Activated naive CD8-positive, alpha-beta T cell treated with anti-CD3 and anti-CD28 coated beads, Interleukin-2, amount 10 ng/mL, durations not matched to agents 7 days and 5 days (primary cell): ENCODE data around the gene THAP2. TPM values are rescaled to one million over a fixed set of nuclear protein-coding genes. Genes with fewer than 3 reads are reported as not detected.
A peak's percentile ranks its signal among the peaks of the same experiment; 100 is the strongest.

ENCODE experiments used
- ATAC-seq: fragments of 150-1000 bp; cut with Tn5 transposase; one replicate; pipeline ENCODE4 v1.10.0; 2021; ENCODE audit warnings: low read depth, moderate library complexity
- POLR2A ChIA-PET: fragments of 350-600 bp; sonication (Branson Sonifier 250); formaldehyde crosslinking; loops from one replicate; lab custom pipeline; 2021; ENCODE audit warnings: antibody characterized with exemption; lab: Charles Lee
- DNase-seq: peaks from one replicate; pipeline ENCODE4 v3.0.0; 2021
- H3K27ac Mint-ChIP-seq: one replicate; pipeline ENCODE4 v1.8.0; 2022; ENCODE audit warnings: mild to moderate bottlenecking, mixed read lengths
- H3K27me3 Mint-ChIP-seq: one replicate; pipeline ENCODE4 v1.8.0; 2022; ENCODE audit warnings: mild to moderate bottlenecking, moderate library complexity, mixed read lengths
- H3K36me3 Mint-ChIP-seq: one replicate; pipeline ENCODE4 v1.8.0; 2021; ENCODE audit warnings: mild to moderate bottlenecking, mixed read lengths
- H3K4me1 Mint-ChIP-seq: one replicate; pipeline ENCODE4 v1.8.0; 2021; ENCODE audit warnings: mixed read lengths
- H3K4me3 Mint-ChIP-seq: one replicate; pipeline ENCODE4 v1.8.0; 2022; ENCODE audit warnings: mild to moderate bottlenecking, moderate library complexity, mixed read lengths
- H3K9me3 Mint-ChIP-seq: one replicate; pipeline ENCODE4 v1.8.0; 2021; ENCODE audit warnings: mixed read lengths
- total RNA-seq, 2 experiments: library from RNA; stranded (reverse); gene quantifications; one replicate each; pipeline ENCODE4 v1.2.3, GENCODE V29; 2021

The THAP2 gene
- total RNA-seq: 1 to 10 TPM; 5.7 to 8.4 TPM

- H3K36me3 Mint-ChIP-seq: peaks cover 17% of the 10 kb centered on the region
Measured at GRCh38 chr12:71663561-71664410, at the start of gene THAP2, which contains the start of gene ZFC3H1. TSS of gene THAP2 (plus strand) at chr12:71664301. CDS start at chr12:71664510, 209 bp downstream. TSS of gene ZFC3H1 (minus strand) at chr12:71663848. CDS start at chr12:71663610, 238 bp downstream.

GRCh38 chr12:71621938-71622337 is 42.2 kb upstream of the THAP2 start:
- DNase-seq: no peak
- Mint-ChIP-seq H3K27ac (no peak overlapping the region), H3K9me3 (no peaks in the 10 kb centered on the region), H3K27me3 (no peaks in the 10 kb centered on the region), H3K4me1 (peaks cover 23% of the 10 kb centered on the region), H3K36me3 (peaks cover 45% of the 10 kb centered on the region), H3K4me3 (no peak overlapping the region)
- POLR2A ChIA-PET: no interaction called here
- no peak for ATAC-seq

More at GRCh38 chr12:71663561-71664410, at the start of gene THAP2, which contains the start of gene ZFC3H1:
- DNase-seq (peak; percentile 83), ATAC-seq (peak; percentile 87)
- H3K27ac Mint-ChIP-seq: peak within 1 kb of the TSS; percentile 100
- POLR2A ChIA-PET: interaction anchor here (0.7 to 4.5 kb wide), 15 partner anchors 8 to 176 kb away, joined by 3 to 127 read pairs (median 5); partner anchors contain the start of genes RAB21, TBC1D15 and TMEM19
- no peaks in the 10 kb centered on the region for H3K9me3 Mint-ChIP-seq
- H3K4me1 Mint-ChIP-seq: peaks cover 31% of the 10 kb centered on the region
- H3K4me3 Mint-ChIP-seq: peak within 1 kb of the TSS; percentile 100
- no peaks in the 10 kb centered on the region for H3K27me3 Mint-ChIP-seq

- peak overlapping the region; percentile 70 for H3K27ac Mint-ChIP-seq
- no peak for ATAC-seq
- no peaks in the 10 kb centered on the region for H3K9me3 Mint-ChIP-seq
- peak overlapping the region; percentile 33 for H3K4me3 Mint-ChIP-seq
- no peaks in the 10 kb centered on the region for H3K27me3 Mint-ChIP-seq
- no peak for DNase-seq
- POLR2A ChIA-PET: interaction anchor here (2.0 kb wide), 1 partner anchor 38 kb away, joined by 10 read pairs; the partner anchor contains the start of genes THAP2 and ZFC3H1
- peaks cover 19% of the 10 kb centered on the region for H3K4me1 Mint-ChIP-seq
- H3K36me3 Mint-ChIP-seq: peaks cover 32% of the 10 kb centered on the region
Measured at GRCh38 chr12:71625476-71625875, 38.6 kb upstream of the THAP2 start.

GRCh38 chr12:71626098-71626497 is 38.0 kb upstream of the THAP2 start:
- Mint-ChIP-seq H3K36me3 (peaks cover 33% of the 10 kb centered on the region), H3K4me3 (peak overlapping the region; percentile 37), H3K4me1 (peaks cover 16% of the 10 kb centered on the region), H3K9me3 (no peaks in the 10 kb centered on the region), H3K27ac (peak overlapping the region; percentile 67), H3K27me3 (no peaks in the 10 kb centered on the region)
- POLR2A ChIA-PET: interaction anchor here (2.0 kb wide), 1 partner anchor 37 kb away, joined by 10 read pairs; the partner anchor contains the start of genes THAP2 and ZFC3H1
- DNase-seq (no peak), ATAC-seq (no peak)

GRCh38 chr12:71626768-71627167 is 37.3 kb upstream of the THAP2 start:
- DNase-seq (no peak), ATAC-seq (no peak)
- Mint-ChIP-seq H3K4me1 (peaks cover 13% of the 10 kb centered on the region), H3K4me3 (no peak overlapping the region), H3K36me3 (peaks cover 27% of the 10 kb centered on the region), H3K9me3 (no peaks in the 10 kb centered on the region), H3K27me3 (no peaks in the 10 kb centered on the region), H3K27ac (no peak overlapping the region)
- POLR2A ChIA-PET: interaction anchor here (2.0 kb wide), 1 partner anchor 37 kb away, joined by 10 read pairs; the partner anchor contains the start of genes THAP2 and ZFC3H1

- Mint-ChIP-seq H3K4me3 (no peak overlapping the region), H3K9me3 (no peaks in the 10 kb centered on the region), H3K27ac (no peak overlapping the region), H3K36me3 (peaks cover 24% of the 10 kb centered on the region), H3K27me3 (no peaks in the 10 kb centered on the region), H3K4me1 (peaks cover 12% of the 10 kb centered on the region)
- ATAC-seq (no peak), DNase-seq (no peak)
- POLR2A ChIA-PET: no interaction called here
Measured at GRCh38 chr12:71627438-71628002, 36.6 kb upstream of the THAP2 start.

- peak overlapping the region; percentile 44 for H3K27ac Mint-ChIP-seq
- peaks cover 9% of the 10 kb centered on the region for H3K4me1 Mint-ChIP-seq
- DNase-seq (no peak), ATAC-seq (peak; percentile 52)
- no peaks in the 10 kb centered on the region for H3K9me3 Mint-ChIP-seq
- POLR2A ChIA-PET: interaction anchor here (1.2 kb wide), 1 partner anchor 27 kb away, joined by 3 read pairs; the partner anchor contains the start of genes THAP2 and ZFC3H1
- H3K36me3 Mint-ChIP-seq: peaks cover 23% of the 10 kb centered on the region
- H3K27me3 Mint-ChIP-seq: no peaks in the 10 kb centered on the region
- no peak overlapping the region for H3K4me3 Mint-ChIP-seq
Measured at GRCh38 chr12:71636704-71637115, 27.4 kb upstream of the THAP2 start.

- H3K27me3 Mint-ChIP-seq: no peaks in the 10 kb centered on the region
- H3K4me3 Mint-ChIP-seq: no peak overlapping the region
- H3K4me1 Mint-ChIP-seq: peaks cover 12% of the 10 kb centered on the region
- no peak for ATAC-seq
- no peaks in the 10 kb centered on the region for H3K9me3 Mint-ChIP-seq
- H3K36me3 Mint-ChIP-seq: peaks cover 26% of the 10 kb centered on the region
- POLR2A ChIA-PET: no interaction called here
- no peak overlapping the region for H3K27ac Mint-ChIP-seq
- no peak for DNase-seq
Measured at GRCh38 chr12:71638499-71638898, 25.6 kb upstream of the THAP2 start.

- no peaks in the 10 kb centered on the region for H3K27me3 Mint-ChIP-seq
- no peak overlapping the region for H3K4me3 Mint-ChIP-seq
- peaks cover 31% of the 10 kb centered on the region for H3K36me3 Mint-ChIP-seq
- no peak for DNase-seq
- H3K27ac Mint-ChIP-seq: no peak overlapping the region
- H3K9me3 Mint-ChIP-seq: no peaks in the 10 kb centered on the region
- no peak for ATAC-seq
- POLR2A ChIA-PET: no interaction called here
- peaks cover 15% of the 10 kb centered on the region for H3K4me1 Mint-ChIP-seq
Measured at GRCh38 chr12:71639341-71639760, 24.8 kb upstream of the THAP2 start.

GRCh38 chr12:71640316-71640715 is 23.8 kb upstream of the THAP2 start:
- Mint-ChIP-seq H3K27me3 (no peaks in the 10 kb centered on the region), H3K4me1 (peaks cover 19% of the 10 kb centered on the region), H3K27ac (no peak overlapping the region), H3K4me3 (no peak overlapping the region), H3K36me3 (peaks cover 27% of the 10 kb centered on the region), H3K9me3 (no peaks in the 10 kb centered on the region)
- POLR2A ChIA-PET: no interaction called here
- no peak for DNase-seq
- no peak for ATAC-seq

- Mint-ChIP-seq H3K4me3 (no peak overlapping the region), H3K9me3 (no peaks in the 10 kb centered on the region), H3K36me3 (peaks cover 28% of the 10 kb centered on the region), H3K27ac (no peak overlapping the region), H3K27me3 (no peaks in the 10 kb centered on the region), H3K4me1 (peaks cover 19% of the 10 kb centered on the region)
- POLR2A ChIA-PET: no interaction called here
- ATAC-seq (no peak), DNase-seq (no peak)
Measured at GRCh38 chr12:71641390-71641789, 22.7 kb upstream of the THAP2 start.

GRCh38 chr12:71642264-71642663 is 21.8 kb upstream of the THAP2 start:
- Mint-ChIP-seq H3K27ac (no peak overlapping the region), H3K4me3 (no peak overlapping the region), H3K4me1 (peaks cover 16% of the 10 kb centered on the region), H3K9me3 (no peaks in the 10 kb centered on the region), H3K36me3 (peaks cover 28% of the 10 kb centered on the region), H3K27me3 (no peaks in the 10 kb centered on the region)
- ATAC-seq (no peak), DNase-seq (no peak)
- POLR2A ChIA-PET: interaction anchor here (0.6 kb wide), 1 partner anchor 155 kb away, joined by 6 read pairs; no protein-coding TSS in a partner anchor

- POLR2A ChIA-PET: interaction anchor here (2.5 kb wide), 1 partner anchor 18 kb away, joined by 14 read pairs; the partner anchor contains the start of gene ZFC3H1
- no peak for DNase-seq
- H3K4me3 Mint-ChIP-seq: no peak overlapping the region
- no peaks in the 10 kb centered on the region for H3K9me3 Mint-ChIP-seq
- no peaks in the 10 kb centered on the region for H3K27me3 Mint-ChIP-seq
- H3K4me1 Mint-ChIP-seq: peaks cover 14% of the 10 kb centered on the region
- peak overlapping the region; percentile 59 for H3K27ac Mint-ChIP-seq
- no peak for ATAC-seq
- peaks cover 40% of the 10 kb centered on the region for H3K36me3 Mint-ChIP-seq
Measured at GRCh38 chr12:71645268-71645667, 18.8 kb upstream of the THAP2 start.
